Activated CD4-positive, alpha-beta T cell treated with anti-CD3 and anti-CD28 coated beads, Interleukin-2, Interleukin-4, amounts not matched to agents 100 ng/mL and 50 ng/mL, durations not matched to agents 16 hours and 8 hours (primary cell): ENCODE measurements around the gene DCHS2.
"Not testable (repeated sequence)": the region's sequence is repeated elsewhere in the genome, so short reads cannot be mapped to it uniquely, and the experiment has no call there.

ENCODE experiments used
- DNase-seq: peaks from one replicate; pipeline ENCODE4 v3.0.0-alpha.2; 2020; ENCODE audit warnings: low spot score

DCHS2 gene

DNA sequence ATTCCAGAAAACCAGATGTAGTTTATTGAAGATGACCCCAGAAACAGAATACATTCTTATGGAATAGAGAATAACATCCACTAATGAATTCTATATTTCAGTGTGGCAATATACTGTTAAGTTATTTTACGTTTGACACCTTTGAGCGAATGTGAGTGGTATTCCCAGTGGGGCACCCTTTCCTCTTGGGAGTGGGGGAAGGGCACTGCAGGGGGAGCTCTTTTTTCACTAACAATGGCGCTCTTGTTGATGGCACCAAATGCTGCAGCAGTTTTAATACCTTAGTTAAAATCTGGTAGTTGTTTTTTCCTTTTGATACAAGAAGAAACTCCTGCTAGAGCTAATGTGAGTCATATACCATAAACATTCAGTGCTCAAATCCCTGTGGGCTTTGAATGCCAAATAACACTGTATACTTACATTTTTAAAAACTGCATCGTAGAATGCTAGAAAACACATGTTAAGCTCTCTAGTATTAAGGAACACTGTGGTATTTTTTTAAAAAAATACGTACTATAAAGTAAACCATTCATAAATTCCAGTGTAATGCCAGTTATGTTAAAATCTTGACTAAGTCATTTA lies 178.5 kb downstream of the DCHS2 start:
- DNase-seq: no peak

DNA sequence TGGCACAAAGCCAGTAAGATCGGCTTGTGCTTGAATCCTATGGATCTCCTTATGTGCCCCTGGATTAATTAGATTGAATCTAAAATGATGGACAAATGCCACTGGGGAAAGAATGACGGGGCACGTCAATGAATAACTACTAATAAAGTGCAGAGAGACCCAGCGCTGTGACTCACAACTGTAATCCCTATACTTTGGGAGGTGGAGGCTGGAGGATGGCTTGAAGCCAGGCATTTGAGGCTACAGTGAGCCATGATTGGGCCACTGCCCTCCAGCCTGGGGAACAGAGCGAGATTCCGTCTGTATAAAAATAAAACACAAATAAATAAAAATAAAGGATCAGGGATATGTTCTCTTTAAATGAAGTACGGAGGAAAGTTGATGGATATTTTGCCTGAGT lies 179.4 kb downstream of the DCHS2 start:
- no peak for DNase-seq

DNA sequence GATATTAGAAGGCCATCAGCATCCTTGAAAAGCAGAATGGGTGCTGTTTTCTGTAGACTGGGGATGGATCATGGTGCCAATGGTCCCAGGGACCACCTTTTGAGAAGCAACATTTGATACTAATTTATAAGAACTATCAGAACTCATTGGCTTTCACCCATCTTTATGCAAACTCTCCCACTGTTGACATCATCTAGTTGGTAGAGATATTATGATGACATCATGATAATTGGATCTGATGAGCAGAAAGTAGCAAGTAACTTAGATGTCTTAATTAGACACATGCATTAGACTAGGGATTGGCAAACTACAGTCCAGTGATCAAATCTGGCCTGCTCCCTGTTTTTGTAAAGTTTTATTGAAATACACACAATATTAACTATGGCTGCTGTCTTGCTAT lies 181.0 kb downstream of the DCHS2 start:
- DNase-seq: no peak

DNA sequence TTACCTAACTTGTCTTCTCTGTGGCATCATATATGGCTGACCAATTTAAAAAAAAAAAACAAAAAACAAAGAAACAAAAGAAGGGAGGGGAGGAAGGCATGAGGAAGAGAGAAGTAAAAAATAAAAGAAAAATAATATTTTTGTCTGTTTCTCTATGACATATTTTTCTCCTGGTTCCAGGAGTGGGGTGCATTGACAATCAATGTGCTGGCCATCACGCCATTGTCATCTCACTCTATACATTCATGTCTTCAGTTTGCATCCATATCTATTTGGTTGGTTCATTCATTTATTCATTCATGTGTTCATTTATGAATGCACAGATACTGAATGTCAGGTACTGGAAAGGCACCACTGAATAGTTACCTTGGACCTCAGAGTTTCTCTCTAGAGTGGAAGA lies 183.4 kb downstream of the DCHS2 start:
- no peak for DNase-seq

DNA sequence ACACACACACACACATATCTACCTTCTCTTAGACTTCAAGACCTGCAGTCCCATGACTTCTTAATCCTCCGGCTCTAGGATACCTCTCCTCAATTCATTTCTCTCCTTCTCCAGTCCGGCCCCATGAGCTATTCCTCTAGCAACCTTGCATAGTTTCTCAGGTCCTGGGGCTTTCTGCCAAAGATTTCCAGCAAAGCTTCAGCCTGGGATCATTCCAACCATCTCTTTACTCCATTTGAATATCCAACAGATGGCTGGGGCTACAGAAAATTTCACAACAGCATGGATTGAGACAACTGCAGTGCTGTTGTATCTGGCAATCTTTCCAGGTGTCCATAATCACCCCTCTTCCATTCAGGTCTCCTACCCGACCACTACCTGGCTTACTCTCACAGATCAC lies 184.1 kb downstream of the DCHS2 start:
- no peak for DNase-seq

DNA sequence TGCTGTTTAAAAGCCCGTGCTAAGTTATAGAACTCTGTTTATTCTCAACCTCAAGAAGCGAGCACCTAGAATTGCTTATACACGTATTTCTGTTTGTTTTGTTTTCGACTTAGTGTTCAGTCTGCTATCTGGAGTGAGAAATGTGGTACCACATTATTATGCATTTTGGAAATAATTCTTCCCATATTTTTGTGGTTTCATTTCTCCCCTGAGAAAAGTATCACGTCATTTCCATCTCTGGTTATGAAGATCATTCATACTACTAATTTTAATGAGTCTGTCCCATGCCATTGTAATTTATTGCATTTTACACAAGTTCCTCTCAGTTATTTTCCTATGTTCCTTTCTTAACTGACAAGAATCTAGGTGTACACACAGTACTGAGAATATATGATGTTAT lies 186.0 kb downstream of the DCHS2 start:
- DNase-seq: no peak

DNA sequence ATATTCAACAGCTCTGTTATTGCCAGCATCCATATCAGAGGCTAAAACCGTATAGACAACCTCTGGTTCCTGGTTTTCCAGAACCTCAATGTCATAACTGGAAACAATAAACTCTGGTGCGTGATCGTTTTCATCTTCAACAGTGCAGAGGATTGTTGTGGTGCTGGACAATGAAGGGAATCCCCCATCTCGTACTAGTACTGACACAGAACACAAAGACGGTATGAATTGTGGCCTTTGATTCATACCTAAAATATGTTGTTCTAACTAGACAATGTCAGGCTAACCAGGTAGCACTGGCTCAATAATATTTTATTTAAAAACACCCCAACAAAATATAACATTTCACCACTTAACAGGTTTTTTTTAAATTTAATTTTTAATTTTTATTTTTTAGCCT lies 186.9 kb downstream of the DCHS2 start:
- no peak for DNase-seq

DNA sequence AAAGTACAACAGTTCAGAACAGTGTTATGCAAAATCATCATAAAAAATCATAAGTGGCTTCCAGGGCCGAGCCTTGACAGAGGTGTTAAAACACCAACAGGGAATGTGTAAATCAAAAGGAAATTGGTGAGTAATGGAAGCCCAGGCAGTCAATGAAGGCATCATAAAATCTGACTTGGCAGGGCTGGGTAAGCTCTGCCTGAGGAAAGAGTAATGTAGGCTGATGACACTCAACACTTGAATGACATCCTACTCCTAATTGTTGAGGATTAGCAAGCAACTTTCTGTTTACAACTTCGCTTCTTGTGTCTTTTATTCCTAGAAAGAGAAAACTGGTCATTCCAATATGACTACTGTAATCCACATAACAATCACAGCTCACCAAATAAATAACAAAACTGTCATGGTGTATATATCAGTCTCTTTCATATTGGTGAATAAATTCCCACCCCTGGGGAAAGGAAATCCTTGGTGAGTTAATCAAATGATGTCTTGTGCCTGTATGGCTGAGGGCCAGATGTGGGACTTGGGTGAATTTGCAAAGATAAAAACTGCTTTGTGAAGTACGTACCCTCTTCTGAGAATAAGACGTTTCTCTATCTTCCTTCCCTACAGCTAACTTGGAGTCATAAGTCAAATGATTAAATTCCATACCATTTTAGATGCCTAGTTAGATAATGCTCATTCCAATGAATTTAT lies 196.8 kb downstream of the DCHS2 start:
- DNase-seq: no peak

DNA sequence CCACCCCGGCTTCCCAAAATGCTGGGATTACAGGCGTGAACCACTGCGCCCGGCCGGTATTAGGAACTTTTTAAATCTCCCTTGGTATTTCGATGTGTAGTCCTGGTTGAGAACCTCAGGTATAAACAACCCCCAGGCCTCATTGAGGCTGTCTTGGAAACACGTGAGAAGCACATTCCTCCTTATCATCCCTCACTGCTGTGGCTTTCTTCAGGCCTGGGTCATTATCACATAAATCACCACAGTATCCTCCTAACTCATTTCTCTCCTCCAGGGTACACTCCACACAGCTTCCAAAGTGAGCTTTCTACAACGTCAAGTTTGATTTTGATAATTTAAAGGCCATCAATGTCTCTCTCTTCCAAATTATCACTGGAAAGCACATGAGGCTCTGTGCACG lies 198.2 kb downstream of the DCHS2 start:
- DNase-seq: no peak

DNA sequence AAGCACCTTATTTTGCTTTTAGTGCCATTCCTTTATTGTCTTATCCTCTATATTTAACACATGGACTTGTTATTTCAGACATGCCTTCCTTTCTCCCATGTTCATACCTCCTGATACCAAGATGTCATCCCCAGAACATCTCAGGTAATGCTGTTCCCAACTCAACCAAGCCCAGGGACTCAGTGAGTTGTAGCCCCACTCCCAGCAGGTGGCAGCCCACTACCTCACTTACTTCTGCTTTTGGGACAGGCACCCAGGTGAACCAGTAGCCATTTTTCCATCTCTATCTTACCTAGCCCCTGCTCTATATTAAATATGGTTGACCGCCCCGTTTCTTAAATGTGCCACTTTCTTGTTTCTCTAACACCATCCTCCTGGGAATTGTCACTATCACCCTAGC lies 199.0 kb downstream of the DCHS2 start:
- no peak for DNase-seq

DNA sequence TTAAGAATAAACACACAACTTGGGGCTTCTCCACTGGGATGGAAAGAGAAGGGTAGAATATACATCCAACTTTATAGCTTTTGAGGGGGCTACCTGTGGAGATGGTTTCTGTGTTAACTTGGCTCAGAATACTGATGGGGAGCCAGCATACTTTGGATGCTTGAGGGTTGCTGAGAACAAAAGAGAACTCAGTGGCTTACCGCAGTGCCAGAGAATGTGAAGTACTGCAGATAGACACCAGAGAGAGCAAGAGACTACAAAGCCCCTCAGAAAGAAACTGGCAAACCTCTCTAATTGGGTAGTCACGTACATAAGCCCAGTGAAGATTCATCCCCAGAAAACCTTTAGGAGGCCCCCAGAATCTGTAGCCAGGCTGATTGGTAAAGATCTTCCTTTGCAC lies 214.4 kb downstream of the DCHS2 start:
- no peak for DNase-seq

DNA sequence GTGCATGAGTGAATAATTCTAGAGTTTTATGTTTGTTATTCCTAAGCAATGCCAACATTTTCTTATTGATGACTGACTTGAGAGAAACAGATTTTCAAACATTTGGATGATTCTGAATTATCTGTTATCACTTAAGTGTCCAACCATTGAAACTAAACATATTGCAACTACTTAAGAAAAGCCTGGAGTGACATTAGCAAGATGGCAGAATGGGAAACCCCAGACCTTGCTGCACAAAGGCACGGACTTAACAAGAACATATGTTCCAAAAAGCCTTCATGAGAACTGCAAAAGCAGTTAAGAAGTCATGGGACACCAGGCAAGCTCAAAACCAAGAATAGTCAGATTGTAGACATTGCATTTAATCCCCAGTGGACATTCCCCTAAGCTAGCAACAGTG lies 215.1 kb downstream of the DCHS2 start:
- no peak for DNase-seq

DNA sequence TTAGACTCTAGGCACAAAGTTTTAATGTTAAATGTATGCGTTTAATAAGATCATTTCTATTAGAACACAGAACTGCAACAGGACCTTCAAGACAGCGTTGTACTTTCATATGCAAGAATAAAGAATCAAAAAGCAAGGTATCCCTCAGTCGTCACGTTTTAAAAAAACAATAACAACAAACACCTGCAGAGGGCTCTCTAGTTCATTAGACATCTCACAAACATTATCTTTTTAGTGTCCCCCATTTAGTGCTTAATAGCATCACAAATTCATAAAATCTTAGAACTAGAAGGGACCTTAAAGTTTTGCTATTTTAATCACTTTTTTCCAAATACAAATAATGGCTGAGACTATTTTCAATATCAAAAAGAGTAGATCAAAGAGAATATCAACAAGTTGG lies 236.6 kb downstream of the DCHS2 start:
- no peak for DNase-seq

DNA sequence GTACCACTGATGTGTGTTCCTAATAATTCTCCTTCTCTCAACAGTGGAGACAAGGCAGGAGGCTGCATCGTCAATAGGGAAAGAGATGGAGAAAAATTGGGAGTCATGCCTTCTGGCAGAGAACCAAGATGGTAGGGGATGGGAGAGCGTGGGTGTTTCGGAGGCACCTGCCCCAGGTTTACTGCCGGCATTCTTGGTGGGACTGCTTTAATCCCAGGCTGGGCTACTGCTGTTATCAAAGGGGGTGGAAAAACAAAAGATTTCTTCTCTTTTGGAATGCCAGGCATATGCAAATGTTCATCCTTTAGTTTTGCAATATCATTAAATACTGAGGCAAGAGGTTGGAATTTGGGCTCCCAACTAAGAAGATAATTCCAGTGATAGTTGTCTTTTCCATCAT lies 257.0 kb downstream of the DCHS2 start:
- DNase-seq: no peak

DNA sequence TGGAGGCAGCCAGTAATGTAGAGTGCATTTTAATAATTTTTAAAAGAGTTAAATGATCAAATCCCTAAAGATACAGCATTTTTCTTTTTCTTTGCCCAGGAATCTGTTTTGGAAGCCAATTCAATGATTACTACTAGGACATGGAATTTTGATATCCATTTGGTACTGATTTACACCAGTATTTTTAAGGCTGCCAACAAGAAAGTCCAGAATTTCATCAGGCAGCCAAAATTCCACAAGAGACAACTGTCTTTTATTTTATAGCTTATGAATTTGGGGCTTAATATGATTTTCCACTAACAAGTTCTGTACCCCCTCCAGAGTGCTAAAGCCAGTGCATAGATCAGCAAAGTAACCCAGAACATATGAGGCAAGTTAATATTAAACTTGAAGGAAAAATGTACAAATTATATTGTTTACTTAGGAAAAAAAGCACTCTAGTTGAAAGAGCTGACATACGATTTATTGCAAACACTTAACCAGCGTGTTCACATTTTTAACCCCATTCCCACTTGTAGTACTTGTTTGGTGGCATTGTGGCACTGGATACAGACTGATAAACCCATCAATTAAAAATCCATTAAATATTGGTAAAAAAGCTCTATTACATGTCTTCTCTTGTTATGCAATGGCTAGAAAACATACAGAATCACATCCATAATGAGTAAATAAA lies 259.7 kb downstream of the DCHS2 start:
- no peak for DNase-seq

DNA sequence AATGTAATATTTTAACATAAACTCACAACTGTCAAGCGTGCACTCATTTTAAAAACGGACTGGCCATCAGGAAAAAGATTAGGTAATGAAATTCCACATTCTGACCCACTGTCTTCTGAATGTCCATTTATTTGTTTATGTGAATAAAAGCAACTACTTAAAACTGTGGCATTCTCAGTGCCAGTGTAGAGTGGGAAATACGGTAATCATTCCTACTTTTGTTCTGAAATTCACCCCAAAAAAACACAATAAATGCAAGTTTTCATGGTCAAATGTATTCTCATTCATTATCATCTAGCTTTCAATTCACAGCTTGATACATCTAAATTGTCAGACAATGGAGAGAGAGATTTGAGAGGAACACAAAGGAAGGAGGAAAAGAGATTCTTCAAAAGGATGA lies 260.9 kb downstream of the DCHS2 start:
- DNase-seq: no peak

DNA sequence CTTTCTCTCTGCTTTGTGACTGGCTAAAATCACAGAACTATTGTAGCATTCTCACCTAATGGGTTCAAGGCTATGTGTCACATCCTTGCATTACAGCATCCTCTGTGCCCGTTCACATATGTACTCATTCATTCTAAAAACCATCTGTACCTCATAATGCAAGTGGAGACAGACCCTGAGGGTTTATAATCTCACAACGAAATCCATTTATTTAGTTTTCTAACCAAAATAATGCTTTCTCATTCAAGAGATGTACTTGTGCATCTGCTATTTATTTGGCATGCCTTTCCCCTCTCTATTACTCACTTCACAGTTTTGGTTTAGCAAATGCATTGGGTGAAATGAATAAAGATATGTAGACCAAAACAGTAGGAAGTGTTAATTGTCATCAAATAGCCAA lies 261.5 kb downstream of the DCHS2 start:
- DNase-seq: no peak

DNA sequence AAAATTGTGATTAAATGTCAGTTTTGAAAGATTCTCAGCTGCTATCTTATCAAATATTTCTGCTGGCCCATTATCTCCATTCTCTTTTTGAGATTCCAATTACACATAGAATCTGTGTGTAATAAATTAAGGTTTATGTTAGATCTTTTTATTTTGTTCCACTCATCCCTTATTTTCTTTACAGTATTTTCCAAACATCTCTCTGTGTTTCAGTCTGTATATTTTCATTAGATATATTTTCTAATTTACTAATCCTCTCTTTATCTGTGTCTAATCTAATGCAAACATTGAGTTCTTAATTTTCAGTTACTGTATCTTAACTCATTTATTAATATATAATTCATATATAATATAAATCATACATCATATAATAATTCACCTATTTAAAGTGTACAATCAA lies 268.7 kb downstream of the DCHS2 start:
- no peak for DNase-seq

DNA sequence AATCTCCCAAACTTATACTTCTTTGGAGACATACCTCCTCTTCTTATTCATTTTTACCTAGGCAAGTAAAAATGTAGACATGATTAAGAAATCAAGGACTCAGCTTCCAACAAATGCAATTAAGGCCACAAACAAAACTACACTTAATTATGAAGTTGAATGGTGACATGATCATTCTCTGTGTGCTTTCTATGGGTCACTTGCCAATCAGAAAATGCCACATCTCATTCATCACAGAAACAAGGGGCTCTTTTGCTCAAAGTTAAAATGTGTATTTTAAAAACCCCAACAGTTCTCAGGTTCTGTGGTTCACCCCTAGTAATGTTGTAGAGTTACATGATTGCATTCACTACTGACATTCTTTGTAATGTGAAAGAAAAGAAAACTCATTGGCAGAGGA lies 273.5 kb downstream of the DCHS2 start:
- DNase-seq: no peak

DNA sequence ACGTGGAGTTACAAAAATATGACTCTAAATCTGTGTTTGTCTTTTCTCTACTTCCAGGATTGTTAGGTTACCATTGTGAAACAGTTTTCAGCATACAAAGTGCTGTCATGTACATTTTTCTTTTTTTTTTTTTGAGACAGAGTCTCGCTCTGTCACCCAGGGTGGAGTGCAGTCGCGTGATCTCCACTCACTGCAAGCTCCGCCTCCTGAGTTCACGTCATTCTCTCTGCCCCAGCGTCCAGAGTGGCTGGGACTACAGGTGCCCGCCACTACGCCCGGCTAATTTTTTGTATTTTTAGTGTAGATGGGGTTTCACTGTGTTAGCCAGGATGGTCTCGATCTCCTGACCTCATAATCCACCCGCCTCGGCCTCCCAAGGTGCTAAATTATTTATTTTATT lies 274.2 kb downstream of the DCHS2 start:
- DNase-seq: not testable (repeated sequence)

DNA sequence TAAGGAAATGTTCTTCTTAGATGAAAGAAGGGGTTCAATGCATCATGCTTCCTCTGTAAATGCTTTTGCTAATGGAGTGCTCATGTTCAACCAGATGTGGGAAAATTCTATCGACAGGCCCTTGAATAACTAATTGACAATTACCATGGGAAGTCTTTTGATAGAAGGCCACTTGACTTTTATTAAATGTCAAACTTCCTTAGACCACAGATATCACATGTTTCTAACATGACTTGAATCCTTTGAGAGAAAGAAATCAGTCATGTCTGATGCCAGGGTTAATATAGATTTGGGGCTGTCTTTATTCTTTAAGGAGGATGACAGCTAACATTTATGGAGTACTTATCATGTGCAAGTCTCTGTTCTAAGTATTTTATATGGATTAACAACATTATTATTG lies 280.1 kb downstream of the DCHS2 start:
- DNase-seq: no peak

DNA sequence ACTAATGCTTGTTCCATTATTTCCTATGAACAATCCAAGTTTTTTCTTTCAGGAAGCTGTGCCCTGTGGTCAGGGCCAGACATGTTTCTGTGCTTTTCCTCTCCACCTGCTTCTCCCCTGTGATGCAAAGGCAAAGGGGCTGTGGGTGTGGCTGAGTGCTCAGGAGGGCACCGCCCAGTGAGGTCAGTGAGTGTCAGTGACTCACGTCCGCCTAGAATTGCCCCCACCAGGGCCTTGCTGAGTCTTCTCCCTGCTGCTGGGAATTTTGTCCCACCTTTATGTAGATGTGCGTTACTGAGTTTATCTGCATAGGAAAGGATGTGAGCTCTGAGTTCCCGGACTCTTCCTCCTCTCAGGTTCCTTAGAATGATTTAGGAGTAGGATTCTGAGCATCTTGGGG lies 283.2 kb downstream of the DCHS2 start:
- no peak for DNase-seq

DNA sequence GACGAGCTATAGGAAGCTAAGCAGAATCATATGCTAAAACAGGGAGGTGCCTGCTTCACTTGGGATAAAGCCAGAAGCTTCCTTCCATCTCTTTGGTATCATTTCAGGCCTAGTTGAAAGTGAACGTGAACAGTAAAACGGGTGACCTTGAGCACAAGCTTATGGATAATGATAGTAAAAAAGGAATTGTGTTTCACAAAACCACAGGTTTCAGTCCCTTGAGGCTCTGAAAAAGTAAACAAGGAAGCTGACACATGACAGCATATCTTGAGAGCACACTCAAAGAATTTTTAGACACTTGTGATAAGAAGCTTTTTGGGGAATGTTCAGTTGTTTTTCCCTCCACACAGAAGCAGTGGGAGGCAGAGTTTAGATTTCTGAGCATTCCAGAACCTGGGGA lies 286.1 kb downstream of the DCHS2 start:
- no peak for DNase-seq

DNA sequence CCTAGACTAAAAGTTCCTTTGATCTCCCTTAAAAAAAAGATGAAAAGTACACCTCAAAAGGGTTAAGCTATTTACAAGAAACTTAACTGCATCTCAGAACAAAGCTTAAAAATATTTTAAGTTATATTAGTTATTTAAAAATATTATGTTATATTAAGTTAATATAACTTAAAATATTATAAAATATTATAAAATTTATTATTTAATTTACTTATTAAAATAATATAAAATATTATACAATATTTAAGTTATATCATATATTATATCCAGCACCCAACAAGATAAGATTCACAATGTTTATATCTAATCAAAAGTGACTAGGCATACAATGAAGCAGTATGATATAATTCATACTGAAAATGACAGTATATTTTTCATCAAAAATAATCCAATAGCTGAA lies 296.9 kb downstream of the DCHS2 start:
- DNase-seq: no peak
